NCI-H526 treated with DMSO at 0.1 percent for 48 hours (cell line): Measurements from ENCODE around the gene STARD8.
"Not testable (repeated sequence)": the region's sequence is repeated elsewhere in the genome, so short reads cannot be mapped to it uniquely, and the experiment has no call there.

Source experiments
- DNase-seq: peaks from one replicate; lab custom pipeline; 2025; lab: John Stamatoyannopoulos, UW

Gene STARD8

GRCh38 chrX:68647156-68647957 lies at the start of gene STARD8:
STARD8 (plus strand) TSS chrX:68647666; CDS start chrX:68647883, 217 bp downstream.
- DNase-seq: no peak

GRCh38 chrX:68598841-68599240 lies 48.6 kb upstream of the STARD8 start:
- DNase-seq: no peak

- DNase-seq: no peak
Measured at GRCh38 chrX:68599256-68600152, 48.0 kb upstream of the STARD8 start.

- DNase-seq: not testable (repeated sequence)
Measured at GRCh38 chrX:68604216-68604615, 43.2 kb upstream of the STARD8 start.

- not testable (repeated sequence) for DNase-seq
Measured at GRCh38 chrX:68614733-68615132, 32.7 kb upstream of the STARD8 start.

GRCh38 chrX:68627986-68628385 lies 19.5 kb upstream of the STARD8 start:
- no peak for DNase-seq

GRCh38 chrX:68629936-68630335 lies 17.5 kb upstream of the STARD8 start:
- DNase-seq: not testable (repeated sequence)

- no peak for DNase-seq
Measured at GRCh38 chrX:68631336-68631735, 16.1 kb upstream of the STARD8 start.

- DNase-seq: no peak
Measured at GRCh38 chrX:68632491-68632890, 15.0 kb upstream of the STARD8 start.

- no peak for DNase-seq
Measured at GRCh38 chrX:68633981-68634380, 13.5 kb upstream of the STARD8 start.

GRCh38 chrX:68634649-68635227 lies 12.7 kb upstream of the STARD8 start:
- no peak for DNase-seq

GRCh38 chrX:68640661-68641060 lies 6.8 kb upstream of the STARD8 start:
- DNase-seq: no peak

GRCh38 chrX:68644861-68645260 lies 2.6 kb upstream of the STARD8 start:
- no peak for DNase-seq

- DNase-seq: no peak
Measured at GRCh38 chrX:68646421-68646820, 1.0 kb upstream of the STARD8 start.

GRCh38 chrX:68648960-68649359 lies 1.5 kb downstream of the STARD8 start:
- no peak for DNase-seq

- no peak for DNase-seq
Measured at GRCh38 chrX:68650491-68650890, 3.0 kb downstream of the STARD8 start.

GRCh38 chrX:68651110-68651509 lies 3.6 kb downstream of the STARD8 start:
- DNase-seq: no peak

GRCh38 chrX:68652326-68653170 lies 5.1 kb downstream of the STARD8 start:
- no peak for DNase-seq

GRCh38 chrX:68654693-68655092 lies 7.2 kb downstream of the STARD8 start:
- no peak for DNase-seq

GRCh38 chrX:68656473-68656872 lies 9.0 kb downstream of the STARD8 start:
- DNase-seq: not testable (repeated sequence)

GRCh38 chrX:68658530-68658929 lies 11.1 kb downstream of the STARD8 start:
- DNase-seq: no peak

- no peak for DNase-seq
Measured at GRCh38 chrX:68659385-68659784, 11.9 kb downstream of the STARD8 start.
